OCI-LY3 (cell line): ENCODE measurements around the gene LDB2.

ENCODE experiments used
- H2AFZ ChIP-seq: fragments of 200-600, 300-600 bp; shearing (Covaris generic); 2 replicates; pipeline ENCODE4 v1.6.0; 2014; ENCODE audit warnings: antibody characterized with exemption, low read depth, low read length
- H3K27ac ChIP-seq: fragments of 200-600, 300-600 bp; sonication (generic); 2 replicates; pipeline ENCODE4 v1.5.1; 2014; ENCODE audit warnings: mild to moderate bottlenecking, low read length, moderate library complexity, mixed read lengths
- H3K27me3 ChIP-seq: fragments of 200-600, 300-600 bp; sonication (generic); 2 replicates; pipeline ENCODE4 v1.6.1; 2014; ENCODE audit warnings: low read depth, low read length, mixed read lengths
- H3K36me3 ChIP-seq: fragments of 200-600, 300-600 bp; sonication (generic); replicated peaks from 2 replicates; pipeline ENCODE3; 2014; ENCODE audit warnings: low read depth, low read length, mixed read lengths
- H3K4me1 ChIP-seq: fragments of 300-600, 200-600 bp; sonication (generic); 2 replicates; pipeline ENCODE4 v1.6.1; 2014; ENCODE audit warnings: low read length, mixed read lengths
- H3K4me2 ChIP-seq: fragments of 200-600, 300-600 bp; sonication (generic); 2 replicates; pipeline ENCODE4 v1.6.1; 2014; ENCODE audit warnings: low read length, mixed read lengths
- H3K4me3 ChIP-seq: fragments of 300-600, 200-600 bp; sonication (generic); 2 replicates; pipeline ENCODE4 v1.5.1; 2014; ENCODE audit warnings: antibody characterized with exemption, mild to moderate bottlenecking, low read length, moderate library complexity
- H3K79me2 ChIP-seq: fragments of 300-600, 200-600 bp; shearing (Covaris generic); 2 replicates; pipeline ENCODE4 v1.6.1; 2014; ENCODE audit warnings: mild to moderate bottlenecking, low read length, mixed read lengths
- H3K9ac ChIP-seq: fragments of 300-600, 200-600 bp; shearing (Covaris generic); 2 replicates; pipeline ENCODE4 v1.6.0; 2014; ENCODE audit warnings: mild to moderate bottlenecking, low read length, moderate library complexity
- H3K9me3 ChIP-seq: fragments of 200-600, 300-600 bp; shearing (Covaris generic); 2 replicates; pipeline ENCODE4 v1.6.1; 2014; ENCODE audit warnings: low read length, mixed read lengths; ENCODE audit not compliant: insufficient read depth
- H4K20me1 ChIP-seq: fragments of 200-600, 300-600 bp; sonication (generic); 2 replicates; pipeline ENCODE4 v1.6.1; 2016; ENCODE audit warnings: low read length, mixed read lengths; ENCODE audit not compliant: insufficient read depth
- EZH2phosphoT487 ChIP-seq: fragments of 200-600 bp; shearing (Covaris generic); IDR thresholded peaks from 2 replicates; pipeline ENCODE4 v1.6.1; 2018; ENCODE audit warnings: antibody characterized with exemption, mixed run types, low read depth
- TF ChIP-seq, protein P1 (sequence below): fragments of 200-600, 300-600 bp; sonication (generic); IDR thresholded peaks from 2 replicates; pipeline ENCODE4 v1.5.1; 2014; ENCODE audit warnings: antibody characterized with exemption, low read length, low read depth

LDB2 gene

DNA sequence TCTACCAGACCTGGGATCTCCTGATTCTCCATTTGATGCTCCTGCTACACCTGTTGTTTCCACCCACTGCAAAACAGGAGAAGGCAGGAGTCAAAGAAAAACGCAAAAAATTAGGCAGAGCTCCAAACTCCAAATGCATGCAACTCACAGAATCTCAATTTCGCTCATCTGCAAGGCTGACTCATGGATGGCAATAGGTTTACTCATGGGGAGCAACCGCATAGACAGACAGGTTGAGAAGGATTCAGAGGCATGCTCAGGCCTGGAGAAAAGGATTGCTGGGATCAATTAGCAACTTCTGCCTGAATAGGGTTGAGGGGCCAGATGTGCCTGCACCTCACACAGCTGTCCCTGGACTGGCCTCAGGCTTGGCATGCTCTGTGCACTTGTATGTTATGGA, 231.0 kb downstream of the LDB2 start:
- Histone ChIP-seq H3K9ac (no peak overlapping the region), H3K4me2 (no peak overlapping the region), H3K79me2 (no peaks in the 10 kb centered on the region), H3K9me3 (no peaks in the 10 kb centered on the region), H3K27ac (no peak overlapping the region), H3K4me1 (no peaks in the 10 kb centered on the region), H3K27me3 (no peaks in the 10 kb centered on the region), H3K36me3 (no peaks in the 10 kb centered on the region), H4K20me1 (no peaks in the 10 kb centered on the region), H3K4me3 (no peak overlapping the region), H2AFZ (no peak overlapping the region)
- TF ChIP-seq EZH2phosphoT487, result no peak
- TF ChIP-seq, protein P1, sequence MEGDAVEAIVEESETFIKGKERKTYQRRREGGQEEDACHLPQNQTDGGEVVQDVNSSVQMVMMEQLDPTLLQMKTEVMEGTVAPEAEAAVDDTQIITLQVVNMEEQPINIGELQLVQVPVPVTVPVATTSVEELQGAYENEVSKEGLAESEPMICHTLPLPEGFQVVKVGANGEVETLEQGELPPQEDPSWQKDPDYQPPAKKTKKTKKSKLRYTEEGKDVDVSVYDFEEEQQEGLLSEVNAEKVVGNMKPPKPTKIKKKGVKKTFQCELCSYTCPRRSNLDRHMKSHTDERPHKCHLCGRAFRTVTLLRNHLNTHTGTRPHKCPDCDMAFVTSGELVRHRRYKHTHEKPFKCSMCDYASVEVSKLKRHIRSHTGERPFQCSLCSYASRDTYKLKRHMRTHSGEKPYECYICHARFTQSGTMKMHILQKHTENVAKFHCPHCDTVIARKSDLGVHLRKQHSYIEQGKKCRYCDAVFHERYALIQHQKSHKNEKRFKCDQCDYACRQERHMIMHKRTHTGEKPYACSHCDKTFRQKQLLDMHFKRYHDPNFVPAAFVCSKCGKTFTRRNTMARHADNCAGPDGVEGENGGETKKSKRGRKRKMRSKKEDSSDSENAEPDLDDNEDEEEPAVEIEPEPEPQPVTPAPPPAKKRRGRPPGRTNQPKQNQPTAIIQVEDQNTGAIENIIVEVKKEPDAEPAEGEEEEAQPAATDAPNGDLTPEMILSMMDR, result no peak

DNA sequence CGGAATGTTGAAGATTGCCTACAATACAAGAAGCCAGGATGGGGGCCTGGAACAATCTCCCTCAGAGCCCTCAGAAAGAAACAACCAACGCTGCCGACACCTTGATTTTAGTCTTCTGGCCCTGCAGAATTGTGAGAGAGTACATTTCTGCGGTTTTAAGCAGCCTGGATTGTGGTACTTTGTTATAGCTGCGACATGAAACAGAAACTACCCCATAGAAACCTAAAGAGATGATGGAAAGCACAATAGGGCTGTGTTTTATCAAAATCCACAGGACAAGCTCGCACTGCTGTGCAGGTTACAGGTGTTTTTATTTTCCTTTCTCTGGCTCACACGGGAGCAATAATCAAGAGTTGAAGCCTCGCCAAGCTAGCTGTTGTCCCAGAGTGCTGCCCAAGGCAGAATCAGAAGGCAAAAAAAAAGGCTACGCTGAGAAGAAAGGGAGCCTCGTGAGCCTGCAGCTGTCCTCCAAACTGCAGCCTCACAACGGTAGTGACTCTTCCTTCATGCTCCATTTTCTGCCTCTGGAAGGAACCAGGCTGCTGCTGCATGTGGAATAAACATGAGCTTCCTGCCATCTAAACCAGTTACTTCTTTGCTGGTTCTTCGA, 232.4 kb downstream of the LDB2 start:
- Histone ChIP-seq H3K4me3 (no peak overlapping the region), H3K79me2 (no peaks in the 10 kb centered on the region), H3K4me1 (no peaks in the 10 kb centered on the region), H3K9ac (no peak overlapping the region), H3K4me2 (no peak overlapping the region), H2AFZ (no peak overlapping the region), H3K27me3 (no peaks in the 10 kb centered on the region), H3K9me3 (no peaks in the 10 kb centered on the region), H3K27ac (no peak overlapping the region), H4K20me1 (no peaks in the 10 kb centered on the region), H3K36me3 (no peaks in the 10 kb centered on the region)
- no peak for TF ChIP-seq EZH2phosphoT487
- TF ChIP-seq, protein P1, result no peak

DNA sequence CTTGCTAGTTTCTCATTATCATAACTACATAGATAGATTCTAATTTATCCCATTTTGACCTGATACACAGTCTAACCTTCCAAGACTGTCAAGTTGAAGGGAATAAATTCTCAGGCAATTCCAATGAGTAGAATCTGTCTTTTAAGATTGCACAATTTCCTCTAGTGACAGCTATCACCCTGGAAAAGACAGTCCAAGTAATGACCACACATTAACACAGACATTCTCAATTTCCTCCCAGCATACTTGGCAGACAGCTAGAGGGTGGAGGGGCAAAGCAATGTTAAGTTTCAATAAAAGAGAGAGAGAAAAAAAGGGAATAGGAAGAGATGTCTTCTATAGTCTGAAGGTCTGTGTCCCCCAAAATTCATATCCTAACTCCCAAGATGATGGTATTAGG, 234.7 kb downstream of the LDB2 start:
- no peak overlapping the region for H3K27ac ChIP-seq
- H3K36me3 ChIP-seq, result no peaks in the 10 kb centered on the region
- TF ChIP-seq EZH2phosphoT487, result no peak
- TF ChIP-seq, protein P1, result no peak
- no peak overlapping the region for H3K9ac ChIP-seq
- H3K9me3 ChIP-seq, result no peaks in the 10 kb centered on the region
- H4K20me1 ChIP-seq, result no peaks in the 10 kb centered on the region
- H3K27me3 ChIP-seq, result no peaks in the 10 kb centered on the region
- H3K4me3 ChIP-seq, result no peak overlapping the region
- no peak overlapping the region for H2AFZ ChIP-seq
- no peak overlapping the region for H3K4me2 ChIP-seq
- no peaks in the 10 kb centered on the region for H3K79me2 ChIP-seq
- no peaks in the 10 kb centered on the region for H3K4me1 ChIP-seq

DNA sequence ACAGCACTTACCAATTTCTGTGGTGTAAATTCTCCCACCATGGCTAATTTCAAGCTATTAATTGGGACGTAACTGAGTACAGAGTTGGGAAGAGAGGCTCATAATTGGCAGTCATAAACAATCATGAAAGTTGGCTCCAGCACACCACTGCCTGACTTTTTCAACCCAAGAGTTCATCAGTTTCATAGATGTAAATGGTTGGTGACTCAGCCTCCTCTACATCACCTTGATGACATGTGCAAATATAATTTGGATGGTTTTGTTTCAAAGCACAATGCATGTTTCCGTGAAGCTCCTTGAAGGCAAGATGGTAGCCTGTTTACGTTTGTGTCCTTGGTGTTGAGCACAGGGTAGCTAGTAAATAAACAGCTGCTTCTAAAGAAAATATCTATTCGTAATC, 235.1 kb downstream of the LDB2 start:
- no peaks in the 10 kb centered on the region for H3K27me3 ChIP-seq
- no peaks in the 10 kb centered on the region for H3K79me2 ChIP-seq
- H3K36me3 ChIP-seq, result no peaks in the 10 kb centered on the region
- H3K27ac ChIP-seq, result no peak overlapping the region
- H3K9ac ChIP-seq, result no peak overlapping the region
- no peaks in the 10 kb centered on the region for H3K9me3 ChIP-seq
- no peak overlapping the region for H3K4me2 ChIP-seq
- no peaks in the 10 kb centered on the region for H4K20me1 ChIP-seq
- TF ChIP-seq, protein P1, result no peak
- no peak for TF ChIP-seq EZH2phosphoT487
- H2AFZ ChIP-seq, result no peak overlapping the region
- H3K4me1 ChIP-seq, result no peaks in the 10 kb centered on the region
- no peak overlapping the region for H3K4me3 ChIP-seq
